Body of pancreas (tissue), 4 donors: ENCODE results near the gene COL9A3.

Experiments
- POLR2A ChIP-seq, 3 donors: fragments of 450-650 bp; IDR thresholded peaks; one replicate each; pipeline ENCODE4 v1.6.1; 2016; ENCODE audit warnings: antibody characterized with exemption in 3 of 3, mild to moderate bottlenecking in 2 of 3
- TF ChIP-seq, protein P1 (sequence below), 7 experiments: fragments of 450-650 bp in 4 of 7; fragments of 200-600 bp in 3 of 7; sonication (generic) in 3 of 7; IDR thresholded peaks; one replicate each; pipeline ENCODE4 v1.5.1; 2016 to 2019; ENCODE audit warnings: antibody characterized with exemption in 7 of 7

DNA sequence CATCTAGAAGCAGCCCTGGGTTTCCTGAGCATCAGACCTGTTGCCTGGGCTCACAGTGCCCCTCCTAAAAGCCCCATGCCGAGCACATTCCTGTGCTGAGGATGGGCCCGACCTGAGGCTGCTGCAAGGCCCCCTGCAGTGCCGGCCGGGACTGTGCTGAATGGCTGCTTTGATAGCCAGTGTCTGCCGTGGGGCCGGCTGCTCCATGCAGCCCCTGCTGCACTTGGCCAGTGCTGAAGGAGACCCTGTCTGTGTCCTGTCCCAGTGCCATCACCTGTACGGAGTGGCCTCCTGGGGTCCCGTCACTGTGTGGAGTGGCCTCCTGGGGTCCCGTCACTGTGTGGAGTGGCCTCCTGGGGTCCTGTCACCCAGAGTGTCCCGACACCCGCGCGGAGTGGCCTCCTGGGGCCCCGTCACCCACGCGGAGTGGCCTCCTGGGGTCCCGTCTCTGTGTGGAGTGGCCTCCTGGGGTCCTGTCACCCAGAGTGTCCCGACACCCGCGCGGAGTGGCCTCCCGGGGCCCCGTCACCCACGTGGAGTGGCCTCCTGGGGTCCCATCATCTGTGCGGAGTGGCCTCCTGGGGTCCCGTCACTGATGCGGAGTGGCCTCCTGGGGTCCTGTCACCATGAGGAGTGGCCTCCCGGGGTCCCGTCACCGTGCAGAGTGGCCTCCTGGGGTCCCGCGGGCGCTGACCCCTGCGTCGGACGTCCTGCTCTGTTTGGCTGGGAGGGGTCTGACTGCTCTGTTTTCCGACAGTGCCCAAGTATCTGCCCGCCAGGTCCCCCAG, 7.0 kb downstream of the COL9A3 start:
- TF ChIP-seq, protein P1, sequence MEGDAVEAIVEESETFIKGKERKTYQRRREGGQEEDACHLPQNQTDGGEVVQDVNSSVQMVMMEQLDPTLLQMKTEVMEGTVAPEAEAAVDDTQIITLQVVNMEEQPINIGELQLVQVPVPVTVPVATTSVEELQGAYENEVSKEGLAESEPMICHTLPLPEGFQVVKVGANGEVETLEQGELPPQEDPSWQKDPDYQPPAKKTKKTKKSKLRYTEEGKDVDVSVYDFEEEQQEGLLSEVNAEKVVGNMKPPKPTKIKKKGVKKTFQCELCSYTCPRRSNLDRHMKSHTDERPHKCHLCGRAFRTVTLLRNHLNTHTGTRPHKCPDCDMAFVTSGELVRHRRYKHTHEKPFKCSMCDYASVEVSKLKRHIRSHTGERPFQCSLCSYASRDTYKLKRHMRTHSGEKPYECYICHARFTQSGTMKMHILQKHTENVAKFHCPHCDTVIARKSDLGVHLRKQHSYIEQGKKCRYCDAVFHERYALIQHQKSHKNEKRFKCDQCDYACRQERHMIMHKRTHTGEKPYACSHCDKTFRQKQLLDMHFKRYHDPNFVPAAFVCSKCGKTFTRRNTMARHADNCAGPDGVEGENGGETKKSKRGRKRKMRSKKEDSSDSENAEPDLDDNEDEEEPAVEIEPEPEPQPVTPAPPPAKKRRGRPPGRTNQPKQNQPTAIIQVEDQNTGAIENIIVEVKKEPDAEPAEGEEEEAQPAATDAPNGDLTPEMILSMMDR (IDR thresholded peaks at IDR 0.05), result no peak
- TF ChIP-seq POLR2A (IDR thresholded peaks at IDR 0.05), result peak in 1 of 3 donors; percentile 45
